Measurements from ENCODE around the gene AIF1. TPM values are rescaled to one million over a fixed set of nuclear protein-coding genes. Genes with fewer than 3 reads are reported as not detected.

Gene AIF1
- total RNA-seq, 4 donors from 2014 or later: 1.5 to 25.6 (median 14.5) TPM

DNA sequence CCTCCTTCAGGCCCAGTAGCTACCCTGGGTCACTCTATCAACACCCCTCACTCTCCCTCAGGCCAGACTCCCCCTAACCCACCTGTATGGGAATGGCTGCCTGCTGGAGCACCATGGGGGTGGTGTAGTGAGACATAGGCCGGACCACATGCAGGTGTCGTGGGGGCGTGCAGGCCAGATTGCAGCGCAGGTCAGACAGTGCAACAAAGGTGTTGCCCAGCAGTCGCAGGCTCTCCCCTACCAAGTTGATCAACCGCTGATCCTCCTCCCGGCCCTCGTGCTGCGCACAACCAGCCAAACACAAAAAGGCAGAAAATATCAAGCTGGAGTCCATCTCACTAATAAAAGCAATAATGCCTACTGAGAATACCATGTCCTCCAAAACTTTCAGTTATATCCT is 30.3 kb downstream of the AIF1 start:
- TF ChIP-seq, protein P1, sequence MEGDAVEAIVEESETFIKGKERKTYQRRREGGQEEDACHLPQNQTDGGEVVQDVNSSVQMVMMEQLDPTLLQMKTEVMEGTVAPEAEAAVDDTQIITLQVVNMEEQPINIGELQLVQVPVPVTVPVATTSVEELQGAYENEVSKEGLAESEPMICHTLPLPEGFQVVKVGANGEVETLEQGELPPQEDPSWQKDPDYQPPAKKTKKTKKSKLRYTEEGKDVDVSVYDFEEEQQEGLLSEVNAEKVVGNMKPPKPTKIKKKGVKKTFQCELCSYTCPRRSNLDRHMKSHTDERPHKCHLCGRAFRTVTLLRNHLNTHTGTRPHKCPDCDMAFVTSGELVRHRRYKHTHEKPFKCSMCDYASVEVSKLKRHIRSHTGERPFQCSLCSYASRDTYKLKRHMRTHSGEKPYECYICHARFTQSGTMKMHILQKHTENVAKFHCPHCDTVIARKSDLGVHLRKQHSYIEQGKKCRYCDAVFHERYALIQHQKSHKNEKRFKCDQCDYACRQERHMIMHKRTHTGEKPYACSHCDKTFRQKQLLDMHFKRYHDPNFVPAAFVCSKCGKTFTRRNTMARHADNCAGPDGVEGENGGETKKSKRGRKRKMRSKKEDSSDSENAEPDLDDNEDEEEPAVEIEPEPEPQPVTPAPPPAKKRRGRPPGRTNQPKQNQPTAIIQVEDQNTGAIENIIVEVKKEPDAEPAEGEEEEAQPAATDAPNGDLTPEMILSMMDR (IDR thresholded peaks at IDR 0.05): no peak
- TF ChIP-seq POLR2A (IDR thresholded peaks at IDR 0.05): no peak
- intact Hi-C loops (cut with DNase I; ENCODE audit: low total_unique reads): no loop called here
- Histone ChIP-seq H3K4me1 (no peaks in the 10 kb centered on the region), H3K4me3 (no peak overlapping the region), H3K27me3 (no peaks in the 10 kb centered on the region), H3K27ac (no peak overlapping the region), H3K36me3 (no peaks in the 10 kb centered on the region), H3K9me3 (no peaks in the 10 kb centered on the region)
- no peak for DNase-seq

DNA sequence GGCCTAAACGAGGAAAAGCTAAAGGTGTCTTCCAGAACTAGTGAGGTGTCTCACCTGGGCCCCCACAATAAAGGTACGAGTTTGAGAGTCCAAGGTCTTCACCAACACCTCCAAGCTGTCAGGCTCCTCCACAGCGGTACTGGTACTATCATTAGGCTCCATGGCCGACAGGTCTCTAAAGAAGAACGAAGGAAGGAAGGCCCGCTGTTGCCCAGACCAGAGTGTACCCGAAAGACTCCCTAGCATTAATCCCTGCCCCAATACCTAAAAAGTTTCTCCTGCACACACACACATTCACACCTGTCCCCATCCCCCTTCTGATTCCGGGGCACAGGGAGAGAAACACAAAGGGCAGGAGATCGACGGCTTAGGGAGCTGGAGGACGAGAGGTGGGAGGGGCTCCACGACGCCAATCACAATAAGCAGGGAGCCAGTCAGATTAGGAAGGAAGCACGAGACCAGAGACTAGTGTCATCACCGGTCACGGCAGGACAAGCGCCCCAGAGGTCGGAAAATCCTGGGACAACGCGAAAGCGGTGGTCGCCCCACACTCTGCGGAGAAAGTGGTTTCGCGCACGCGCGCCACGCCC is 36.7 kb downstream of the AIF1 start:
- no peaks in the 10 kb centered on the region for H3K27me3 ChIP-seq
- no peaks in the 10 kb centered on the region for H3K36me3 ChIP-seq
- peaks cover 0 to 3% of the 10 kb centered on the region in 2 donors for H3K4me1 ChIP-seq
- no peaks in the 10 kb centered on the region for H3K9me3 ChIP-seq
- intact Hi-C loops (cut with DNase I; ENCODE audit: low total_unique reads): no loop called here
- no peak for DNase-seq
- H3K4me3 ChIP-seq: peak overlapping the region; percentile 56 to 84
- H3K27ac ChIP-seq: peak overlapping the region; percentile 95 to 99
- no peak for TF ChIP-seq POLR2A (IDR thresholded peaks at IDR 0.05)
- TF ChIP-seq, protein P1 (IDR thresholded peaks at IDR 0.05): no peak

DNA sequence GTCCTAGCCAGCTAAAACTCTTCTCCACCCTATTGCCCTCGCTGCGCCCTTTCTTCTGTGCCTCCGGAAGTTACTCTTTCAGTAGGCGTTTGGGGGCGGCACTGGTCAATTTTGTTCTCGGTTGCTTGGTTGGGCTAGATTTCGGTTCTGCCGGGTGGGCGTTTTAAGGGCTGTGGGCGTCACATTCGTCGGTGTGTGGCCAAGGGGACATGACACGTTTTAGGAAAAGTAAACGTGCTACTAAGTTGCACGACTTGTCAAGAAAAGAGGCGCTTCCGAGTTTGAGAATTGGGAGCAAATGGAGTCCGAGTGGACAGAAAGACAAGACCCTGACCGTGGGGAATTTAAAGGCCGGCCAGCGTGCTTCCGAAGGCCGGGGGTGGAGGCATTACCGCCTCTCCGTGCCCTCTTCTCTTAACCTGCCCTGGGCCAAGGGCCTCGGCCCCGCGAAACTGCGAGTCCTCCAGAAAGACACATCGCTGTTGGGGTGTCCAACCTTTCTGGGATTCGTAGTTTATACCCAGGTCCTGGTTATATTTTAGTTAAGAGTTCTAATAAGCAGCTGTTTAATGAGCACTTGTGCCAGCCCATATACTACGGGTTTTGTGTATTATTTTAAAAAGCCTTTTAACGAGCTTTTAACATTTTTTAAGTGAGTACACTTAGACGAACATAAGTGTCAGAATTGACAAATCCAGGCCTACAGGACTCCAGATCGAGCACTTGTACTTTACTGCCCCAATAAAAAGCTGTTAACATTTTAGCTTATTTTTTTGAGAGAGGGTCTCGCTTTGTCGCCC is 38.1 kb downstream of the AIF1 start:
- H3K4me1 ChIP-seq: peaks cover under 1 to 5% of the 10 kb centered on the region in 2 donors
- DNase-seq: peak in 1 of 2 donors; percentile 92
- no peaks in the 10 kb centered on the region for H3K27me3 ChIP-seq
- H3K36me3 ChIP-seq: no peaks in the 10 kb centered on the region
- TF ChIP-seq, protein P1 (IDR thresholded peaks at IDR 0.05): peak in 1 of 4 experiments; percentile 23
- TF ChIP-seq POLR2A (IDR thresholded peaks at IDR 0.05): peak in 1 of 2 donors; percentile 68
- H3K4me3 ChIP-seq: peak overlapping the region; percentile 56 to 84
- intact Hi-C loops (cut with DNase I; ENCODE audit: low total_unique reads): no loop called here
- H3K9me3 ChIP-seq: no peaks in the 10 kb centered on the region
- H3K27ac ChIP-seq: peak overlapping the region; percentile 95 to 99

DNA sequence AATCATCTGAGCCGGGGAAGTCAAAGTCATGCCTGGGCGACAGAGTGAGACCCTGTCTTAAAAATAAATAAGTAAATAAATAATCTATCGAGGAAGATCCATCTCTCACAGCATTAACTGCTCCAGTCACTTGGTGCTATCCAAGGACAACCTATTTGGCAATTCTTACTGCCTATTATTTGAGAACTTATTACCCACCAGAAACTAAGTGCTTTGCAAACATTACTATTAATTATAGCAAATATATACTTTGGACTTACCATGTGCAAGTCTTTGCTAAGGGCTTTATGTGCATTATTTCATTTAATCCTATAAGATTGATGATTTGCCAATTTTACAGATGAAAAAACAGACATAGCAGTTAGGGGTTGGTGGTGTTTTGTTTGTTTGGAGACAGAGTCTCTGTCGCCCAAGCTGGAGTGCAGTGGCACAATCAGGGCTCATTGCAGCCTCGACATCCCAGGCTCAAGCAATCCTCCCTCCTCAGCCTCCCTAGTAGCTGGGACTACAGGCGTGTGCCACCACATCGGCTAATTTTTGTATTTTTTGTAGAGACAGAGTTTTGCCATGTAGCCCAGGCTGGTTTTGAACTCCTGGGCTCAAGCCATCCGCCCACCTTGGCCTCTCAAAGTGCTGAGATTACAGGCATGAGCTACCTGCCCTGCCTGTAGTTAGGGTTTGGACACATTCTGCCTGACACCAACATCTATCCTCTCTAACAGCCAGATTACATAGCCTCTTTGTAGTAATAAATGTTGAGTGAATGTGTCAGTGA is 39.7 kb downstream of the AIF1 start:
- Histone ChIP-seq H3K4me1 (peaks cover 11 to 16% of the 10 kb centered on the region in 2 donors), H3K27ac (no peak overlapping the region), H3K4me3 (no peak overlapping the region), H3K9me3 (no peaks in the 10 kb centered on the region), H3K27me3 (no peaks in the 10 kb centered on the region), H3K36me3 (no peaks in the 10 kb centered on the region)
- no peak for DNase-seq
- TF ChIP-seq, protein P1 (IDR thresholded peaks at IDR 0.05): no peak
- no peak for TF ChIP-seq POLR2A (IDR thresholded peaks at IDR 0.05)
- intact Hi-C loops (cut with DNase I; ENCODE audit: low total_unique reads): no loop called here
